ENCODE measurements around the gene CXCL12.
A peak's percentile ranks its signal among the peaks of the same experiment; 100 is the strongest.

Gene CXCL12

DNA sequence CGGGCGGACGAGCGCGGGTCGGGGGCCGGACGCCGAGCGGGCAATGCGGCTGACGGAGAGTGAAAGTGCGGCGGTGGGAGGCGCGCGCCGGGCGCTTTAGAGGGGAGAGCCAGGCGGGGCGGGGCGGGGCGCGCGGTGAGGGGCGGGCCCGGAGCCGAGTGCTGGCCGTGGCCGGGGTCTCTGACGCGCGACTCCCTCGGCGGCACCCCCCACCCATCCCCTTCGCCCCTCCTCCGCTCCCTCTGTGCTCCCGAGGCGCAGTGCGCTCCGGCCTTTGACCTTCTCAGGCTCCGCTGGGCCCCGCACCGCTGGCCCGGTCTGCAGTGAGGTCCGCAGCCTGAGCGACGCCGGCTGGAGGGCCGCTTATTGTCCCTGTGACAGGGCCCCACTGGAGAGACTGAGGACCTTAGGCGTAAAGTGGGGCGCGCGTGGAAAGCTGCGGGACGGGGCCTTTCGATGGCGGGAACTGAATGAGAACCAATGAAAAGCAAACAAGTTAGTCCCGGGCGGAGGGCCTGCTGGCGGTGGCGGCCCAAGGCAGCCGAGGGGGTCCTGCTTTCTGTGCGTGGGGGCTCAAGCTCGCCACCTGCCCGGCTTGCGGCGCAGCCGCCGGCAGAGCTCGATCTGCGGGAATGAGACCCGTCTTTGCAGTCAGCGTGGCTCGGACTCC, at the start of gene CXCL12:
Gene CXCL12 (minus strand): TSS at position 72 of the 670 bp plus-strand sequence. CDS start 92 bp downstream, outside the sequence.
- peak; percentile 13 for DNase-seq

DNA sequence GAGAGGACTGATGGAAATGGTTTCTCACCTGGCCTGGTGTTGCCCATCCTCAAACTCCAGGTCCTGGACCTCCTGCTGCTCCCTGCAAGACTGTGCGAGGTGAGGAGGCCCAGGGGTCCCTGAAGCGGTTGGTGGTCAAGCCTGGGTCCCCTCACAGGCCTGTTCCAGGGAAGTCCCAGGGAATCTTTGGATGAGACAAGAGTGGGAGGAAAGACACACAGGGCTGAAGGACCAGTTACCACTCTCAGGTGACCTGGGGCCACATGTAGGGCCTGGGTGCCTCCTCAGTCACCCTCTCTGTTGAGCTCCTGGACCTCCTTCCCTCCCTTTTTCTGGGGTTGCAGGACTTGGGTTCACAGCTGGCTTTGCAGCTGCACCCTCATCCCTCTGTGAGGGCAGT, 42.6 kb upstream of the CXCL12 start:
- no peak for DNase-seq

DNA sequence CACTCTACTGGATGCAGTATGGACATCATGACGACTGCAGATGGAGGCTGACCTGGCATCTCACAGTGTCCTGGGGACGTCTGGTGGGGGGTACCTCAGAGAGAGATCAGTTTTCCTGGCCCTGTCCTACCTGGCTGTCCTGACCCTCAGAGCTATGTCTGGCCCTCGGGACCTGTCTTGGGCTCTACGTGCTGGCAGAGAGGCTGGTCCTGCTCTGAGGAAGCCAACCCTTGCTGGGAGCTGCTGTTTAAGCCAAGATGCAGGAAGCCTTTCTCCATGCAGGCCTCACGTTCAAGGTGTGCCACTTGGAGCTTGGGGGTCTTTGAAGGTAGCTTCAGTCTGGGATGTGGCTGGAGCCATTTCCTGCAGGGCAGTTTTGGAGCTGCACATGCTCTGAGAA, 42.1 kb upstream of the CXCL12 start:
- no peak for DNase-seq

DNA sequence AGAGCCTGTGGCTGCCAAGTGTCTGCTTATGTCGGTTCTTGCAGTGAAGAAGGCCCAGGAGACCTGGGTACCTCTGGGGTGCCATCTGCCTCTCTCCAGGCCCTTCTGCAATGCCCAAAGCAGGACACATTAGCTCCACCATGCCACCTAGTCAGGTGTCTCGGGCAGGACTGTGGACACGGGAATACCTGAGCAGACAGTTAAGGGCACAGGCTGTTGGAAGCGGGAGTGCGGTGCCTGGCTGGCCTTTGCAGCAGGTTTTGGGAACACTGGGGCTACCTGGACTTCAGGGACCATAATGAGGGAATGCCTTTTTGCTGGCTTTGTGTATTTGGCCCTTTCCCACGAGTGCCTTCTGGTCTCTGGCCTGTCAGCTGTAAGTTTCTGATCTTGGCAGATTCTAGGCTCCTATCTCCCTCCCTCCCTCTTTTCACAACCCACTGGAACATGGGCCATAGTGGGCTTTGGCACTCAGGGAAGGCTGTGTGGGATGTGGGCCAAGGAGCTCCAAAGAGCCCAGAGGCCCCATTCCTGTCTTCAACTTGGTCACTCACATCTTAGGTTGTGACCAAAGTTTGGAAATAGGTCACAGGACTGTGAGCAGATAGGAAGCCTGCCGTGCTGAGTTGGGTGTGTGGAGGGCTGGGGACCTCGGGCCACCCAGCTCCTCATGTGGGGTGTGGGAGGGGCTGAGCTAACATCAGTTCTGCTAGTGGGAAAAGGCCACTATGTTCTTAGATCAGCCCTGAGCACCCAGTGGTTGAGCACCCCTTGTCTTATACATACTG, 41.5 kb upstream of the CXCL12 start:
- DNase-seq = no peak

DNA sequence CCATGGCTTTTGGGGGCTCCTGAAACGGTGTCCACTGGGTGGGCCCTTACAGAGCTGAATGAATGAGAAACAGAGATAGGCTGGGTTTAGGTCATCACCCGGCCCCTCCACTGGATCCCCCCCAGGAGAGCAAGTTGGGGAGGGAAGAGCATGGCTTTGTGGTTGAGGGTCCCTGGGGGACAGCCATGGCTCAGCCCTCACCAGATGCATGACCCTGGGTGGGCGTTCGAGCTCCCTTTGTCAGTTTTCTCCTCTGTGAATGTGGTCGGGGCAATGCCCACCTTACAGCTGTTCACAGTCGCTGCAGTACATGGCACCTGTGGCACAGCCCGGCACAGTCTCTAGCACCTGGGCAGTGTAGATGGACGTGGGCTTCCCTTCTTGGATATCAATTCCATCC, 40.6 kb upstream of the CXCL12 start:
- DNase-seq = no peak

DNA sequence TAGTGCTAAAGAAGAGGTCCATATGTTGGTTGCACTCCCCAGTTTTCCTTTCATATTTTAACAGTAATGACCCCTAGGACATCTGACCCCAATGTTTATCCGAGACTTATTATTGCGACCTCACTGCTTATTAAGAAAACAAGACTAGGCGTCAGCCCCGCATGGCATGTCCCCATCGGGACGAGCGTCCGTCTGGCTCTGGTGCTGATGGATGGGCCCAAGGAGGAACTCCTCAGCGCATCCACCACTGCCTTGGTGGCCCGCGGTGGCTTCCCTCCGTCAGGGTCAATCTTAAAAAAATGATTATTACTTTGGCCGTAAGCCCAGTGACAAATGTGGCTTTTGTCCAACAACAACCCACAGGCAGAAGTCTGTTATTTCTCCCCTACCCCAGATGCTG, 40.1 kb upstream of the CXCL12 start:
- no peak for DNase-seq

DNA sequence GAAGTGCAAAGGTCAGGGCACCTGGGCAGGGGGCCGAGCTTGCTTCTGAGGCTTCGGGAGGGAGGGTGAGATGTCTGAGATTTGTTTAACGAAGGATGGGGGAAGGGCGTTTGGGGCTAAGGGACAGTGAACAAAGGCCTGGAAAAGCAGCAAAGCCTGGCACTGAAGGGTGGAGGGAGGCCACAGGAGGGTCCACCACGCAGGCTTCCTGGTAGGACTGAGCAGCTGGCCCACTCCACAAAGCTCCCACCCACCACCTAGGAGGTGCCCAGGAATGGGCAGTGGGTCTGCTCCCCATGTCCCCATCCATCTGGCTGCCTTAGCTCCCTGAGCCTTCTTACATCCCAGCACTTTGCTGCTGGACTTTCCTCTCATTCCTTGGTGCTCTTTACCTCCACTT, 39.4 kb upstream of the CXCL12 start:
- DNase-seq = no peak

DNA sequence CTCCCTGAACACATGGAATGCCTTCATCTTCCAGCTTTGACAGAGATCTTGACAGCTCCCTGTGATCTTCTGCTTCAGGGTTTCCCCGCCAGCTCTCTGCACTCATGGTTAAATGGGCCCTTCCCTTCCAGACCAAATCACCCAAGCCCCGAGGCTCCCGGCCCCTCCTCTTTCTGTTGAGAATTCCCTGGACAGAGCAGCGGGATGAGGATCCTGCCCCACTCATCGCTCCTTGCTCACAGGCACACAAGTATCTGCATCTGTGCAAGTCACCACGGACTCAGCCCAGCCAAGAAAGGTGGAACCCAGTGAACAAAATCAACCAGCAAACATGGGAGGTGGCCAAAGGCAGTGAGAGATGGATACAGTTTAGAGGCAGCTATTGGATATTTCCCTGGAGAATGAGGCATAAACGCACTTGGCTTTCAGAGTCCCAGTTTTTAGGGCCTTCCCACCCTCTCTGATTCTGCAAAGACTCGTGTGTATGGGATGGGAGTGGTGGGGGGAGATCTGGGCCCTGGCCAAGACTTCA, 37.7 kb upstream of the CXCL12 start:
- DNase-seq = no peak

DNA sequence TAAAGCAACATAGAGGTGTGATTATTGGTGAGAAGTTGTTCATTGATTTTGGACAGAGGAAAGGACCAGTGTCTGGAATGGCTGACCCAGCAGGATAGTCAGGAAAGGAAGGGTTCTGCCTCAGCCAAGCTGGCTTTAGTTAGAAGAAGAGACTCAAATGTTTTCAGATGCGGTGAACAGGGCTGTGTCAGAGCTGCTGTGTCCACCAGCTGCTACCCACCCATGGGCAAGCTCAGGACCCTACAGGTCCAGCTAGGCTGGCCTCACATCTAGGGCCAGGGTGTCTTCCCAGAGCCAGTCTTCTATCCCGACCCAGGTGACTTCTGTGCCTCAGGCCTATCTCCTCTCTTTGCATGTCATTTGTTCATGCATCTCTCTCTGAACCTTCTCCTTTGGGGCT, 37.3 kb upstream of the CXCL12 start:
- DNase-seq = no peak

DNA sequence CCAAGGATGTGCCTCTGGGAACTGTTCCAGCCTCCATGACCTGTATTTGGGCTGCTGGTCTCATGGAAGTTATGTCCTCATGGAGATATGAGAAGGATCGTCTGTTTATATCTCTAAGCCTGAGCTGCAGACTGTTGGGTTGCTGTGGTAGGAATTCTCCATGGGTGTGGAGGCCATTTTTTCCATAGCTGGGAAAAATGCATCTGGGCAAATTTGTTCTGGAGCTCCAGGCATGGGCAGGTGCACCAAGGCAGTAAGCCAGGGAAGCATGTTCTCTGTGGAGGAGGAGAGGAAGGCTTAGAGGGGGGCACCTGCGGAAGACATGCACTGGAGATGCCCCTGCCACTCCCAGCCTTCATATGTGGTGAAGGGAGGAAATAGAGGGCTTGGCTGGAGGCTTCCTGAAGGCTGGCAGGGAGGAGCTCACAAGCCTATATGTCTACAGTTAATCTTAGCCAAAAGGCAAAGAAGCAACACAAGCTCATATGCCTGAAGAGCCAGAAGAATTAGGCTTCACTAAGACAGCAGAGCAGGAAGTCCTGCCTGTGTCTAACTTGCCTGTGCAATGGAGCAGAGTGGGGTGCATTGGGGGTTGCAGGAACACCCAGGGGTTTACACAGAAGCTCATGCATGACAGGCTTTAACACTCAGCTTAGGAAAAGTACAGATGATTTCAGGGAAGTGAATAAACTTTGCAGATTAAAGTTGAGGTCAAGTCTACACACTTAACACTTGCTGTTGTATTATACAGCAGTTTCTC, 35.1 kb upstream of the CXCL12 start:
- no peak for DNase-seq

DNA sequence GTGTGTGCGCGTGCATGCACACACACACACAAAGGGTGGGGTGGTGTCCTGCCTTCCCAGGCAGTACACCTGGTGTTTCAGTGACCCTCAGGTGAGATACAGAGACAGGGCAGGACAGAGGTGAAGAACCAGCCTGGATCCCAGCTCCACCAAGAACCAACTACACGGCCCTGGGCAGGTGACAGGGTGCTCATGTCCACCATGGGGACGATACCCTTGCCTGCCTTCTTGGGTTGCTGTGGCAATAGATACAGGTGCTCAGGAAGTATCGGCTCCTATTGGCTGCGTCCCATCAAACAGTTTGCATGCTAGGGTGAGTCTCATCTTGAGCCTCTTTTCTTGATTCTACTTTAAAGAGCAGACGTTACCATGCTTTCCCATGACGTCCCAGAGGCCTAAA, 33.7 kb upstream of the CXCL12 start:
- no peak for DNase-seq

DNA sequence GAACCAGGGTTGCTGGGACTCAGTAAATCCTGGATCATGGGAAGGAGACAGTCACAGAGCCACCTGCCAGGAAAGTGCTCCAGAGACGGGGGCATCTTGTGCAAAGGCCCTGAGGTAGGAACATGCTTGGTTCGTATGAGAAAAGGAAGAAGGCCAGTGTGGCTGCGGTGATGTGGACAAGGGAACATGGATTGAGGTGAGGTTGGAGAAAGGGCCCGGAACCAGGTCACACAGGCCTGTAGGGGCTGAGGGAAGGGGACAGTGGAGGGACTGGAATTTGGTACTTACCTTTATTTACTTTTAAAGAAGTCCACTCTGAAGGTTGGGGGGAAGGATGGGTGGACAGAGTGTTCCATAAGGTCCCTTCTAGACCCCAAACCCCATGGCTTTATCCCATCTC, 32.9 kb upstream of the CXCL12 start:
- DNase-seq = no peak

DNA sequence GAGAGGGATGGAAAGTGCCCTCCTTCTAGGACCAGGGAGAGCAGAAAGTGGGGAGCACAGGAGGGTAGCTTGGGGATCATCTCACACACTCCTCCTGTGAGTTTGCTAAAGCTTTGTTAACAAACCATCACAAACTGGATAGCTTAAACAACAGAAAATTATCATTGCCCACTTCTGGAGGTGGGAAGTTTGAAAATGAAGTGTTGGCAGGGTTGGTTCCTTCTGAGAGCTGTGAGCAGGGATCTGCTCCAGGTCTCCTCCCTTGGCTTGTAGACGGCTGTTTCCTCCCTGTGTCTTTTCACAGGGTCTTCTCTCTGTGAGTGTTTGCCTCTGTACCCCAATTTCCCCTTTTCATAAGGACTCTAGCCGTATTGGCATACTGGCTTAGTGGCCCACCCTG, 32.0 kb upstream of the CXCL12 start:
- no peak for DNase-seq

DNA sequence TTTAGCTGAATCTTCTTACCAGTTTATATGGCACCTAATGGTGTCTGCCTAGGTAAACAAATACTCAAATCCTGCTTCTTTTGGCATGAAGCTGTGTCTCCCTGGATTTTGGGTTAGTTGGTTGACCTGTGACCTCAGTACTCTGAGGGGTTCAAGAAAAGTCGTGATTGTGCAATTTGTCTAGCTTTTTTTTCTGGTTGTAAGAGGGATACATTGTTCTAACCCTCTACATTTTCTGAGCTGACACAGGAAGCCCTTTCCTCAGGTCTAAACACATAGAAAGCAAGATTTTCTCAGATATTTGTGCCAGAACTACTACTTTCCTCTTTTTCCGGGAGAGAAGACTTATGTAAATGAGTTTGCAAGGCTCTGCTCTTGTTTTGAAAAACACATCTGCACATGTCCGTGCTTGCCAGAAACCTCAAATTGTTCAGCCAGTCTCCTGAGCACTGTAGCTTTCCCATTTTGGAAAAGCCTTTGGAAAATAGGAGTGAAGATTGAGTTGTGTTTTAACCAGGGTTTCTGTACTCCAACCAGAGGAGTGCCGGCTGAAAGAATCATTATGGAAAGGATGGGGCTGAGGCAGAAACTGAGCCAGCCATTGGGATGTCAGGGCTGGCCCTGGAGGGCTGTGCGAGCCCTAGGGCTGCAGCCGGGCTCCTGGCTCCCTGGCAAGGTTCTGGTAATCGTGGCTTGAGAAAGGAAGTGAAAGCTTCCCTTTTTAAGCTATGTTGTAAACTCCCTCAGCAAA, 31.3 kb upstream of the CXCL12 start:
- DNase-seq = no peak

DNA sequence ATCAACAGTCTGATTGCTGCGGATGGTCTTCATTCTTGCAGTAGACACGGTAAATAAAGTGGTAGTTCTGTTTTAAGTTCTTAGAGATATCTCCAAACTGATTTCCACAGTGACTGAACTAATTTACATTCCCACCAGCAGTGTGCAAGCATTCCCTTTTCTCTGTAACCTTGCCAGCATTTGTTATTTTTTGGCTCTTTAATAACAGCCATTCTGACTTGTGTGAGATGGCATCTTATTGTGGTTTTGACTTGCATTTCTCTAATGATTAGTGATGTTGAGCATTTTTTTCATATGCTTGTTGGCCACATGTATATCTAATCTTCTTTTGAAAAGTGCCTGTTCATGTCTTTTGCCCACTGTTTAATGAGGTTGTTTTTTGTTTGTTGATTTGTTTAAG, 30.2 kb upstream of the CXCL12 start:
- peak; percentile 38 for DNase-seq

DNA sequence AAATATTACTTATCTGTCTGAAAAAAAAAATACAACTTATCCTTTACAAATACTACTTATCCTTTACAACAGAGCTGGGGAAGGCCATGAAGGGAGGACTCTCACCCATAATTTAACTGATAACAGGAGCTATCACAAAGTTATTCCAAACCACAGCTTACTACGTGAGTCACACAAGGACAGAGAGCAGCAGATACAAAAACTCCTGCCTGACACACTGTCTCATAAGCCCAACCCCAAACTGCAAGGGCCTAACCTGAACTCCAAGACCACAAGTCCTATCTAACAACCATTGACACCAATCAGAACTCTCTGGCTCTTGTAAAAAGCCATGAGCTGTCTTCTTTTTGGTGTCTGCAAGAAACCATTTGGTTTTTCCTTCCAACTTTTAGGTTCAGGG, 28.5 kb upstream of the CXCL12 start:
- no peak for DNase-seq

DNA sequence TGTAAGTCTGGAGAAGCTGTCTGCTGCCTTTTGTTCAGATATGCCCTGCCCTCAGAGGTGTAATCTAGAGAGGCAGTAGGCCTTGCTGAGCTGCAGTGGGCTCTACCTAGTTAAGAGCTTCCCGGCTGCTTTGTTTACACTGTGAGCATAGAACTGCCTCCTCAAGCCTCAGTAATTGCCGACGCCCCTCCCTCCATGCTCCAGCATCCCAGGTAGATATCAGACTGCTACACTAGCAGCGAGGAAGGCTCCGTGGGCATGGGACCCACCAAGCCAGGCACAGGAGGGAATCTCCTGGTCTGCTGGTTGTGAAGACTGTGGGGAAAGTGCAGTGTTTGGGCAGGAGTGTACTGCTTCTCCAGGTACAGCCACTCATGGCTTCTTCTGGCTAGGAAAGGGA, 26.4 kb upstream of the CXCL12 start:
- no peak for DNase-seq

DNA sequence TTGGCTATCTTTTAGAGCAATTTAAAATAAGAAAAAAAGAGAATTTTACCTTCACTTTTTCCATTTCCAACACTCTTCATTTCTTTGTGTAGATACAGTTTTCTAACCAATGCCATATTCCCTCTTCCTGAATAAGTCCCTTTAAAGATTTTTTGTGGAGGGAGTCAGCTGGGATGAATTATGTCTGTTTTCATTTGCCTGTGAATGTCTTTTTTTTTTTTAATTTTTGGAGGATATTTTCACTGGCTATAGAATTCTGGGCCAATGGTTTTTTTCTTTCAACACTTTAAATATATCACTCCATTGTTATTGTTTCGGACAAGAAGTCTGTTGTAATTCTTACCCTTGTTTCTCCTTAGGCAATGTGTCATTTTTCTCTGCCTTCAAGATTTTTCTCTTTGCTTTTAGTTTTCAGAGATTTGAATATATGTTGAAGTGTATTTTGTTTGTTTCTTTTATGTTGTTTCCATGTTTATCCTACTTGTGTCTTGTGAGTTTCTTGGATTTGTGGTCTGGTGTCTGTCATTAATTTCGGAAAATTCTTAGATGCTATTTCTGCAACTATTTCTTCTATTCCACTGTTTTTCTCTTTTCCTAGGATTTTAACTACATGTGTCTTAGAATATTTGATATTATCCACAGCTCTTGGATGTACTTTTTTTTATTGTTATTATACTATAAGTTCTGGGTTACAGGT, 20.0 kb upstream of the CXCL12 start:
- no peak for DNase-seq

DNA sequence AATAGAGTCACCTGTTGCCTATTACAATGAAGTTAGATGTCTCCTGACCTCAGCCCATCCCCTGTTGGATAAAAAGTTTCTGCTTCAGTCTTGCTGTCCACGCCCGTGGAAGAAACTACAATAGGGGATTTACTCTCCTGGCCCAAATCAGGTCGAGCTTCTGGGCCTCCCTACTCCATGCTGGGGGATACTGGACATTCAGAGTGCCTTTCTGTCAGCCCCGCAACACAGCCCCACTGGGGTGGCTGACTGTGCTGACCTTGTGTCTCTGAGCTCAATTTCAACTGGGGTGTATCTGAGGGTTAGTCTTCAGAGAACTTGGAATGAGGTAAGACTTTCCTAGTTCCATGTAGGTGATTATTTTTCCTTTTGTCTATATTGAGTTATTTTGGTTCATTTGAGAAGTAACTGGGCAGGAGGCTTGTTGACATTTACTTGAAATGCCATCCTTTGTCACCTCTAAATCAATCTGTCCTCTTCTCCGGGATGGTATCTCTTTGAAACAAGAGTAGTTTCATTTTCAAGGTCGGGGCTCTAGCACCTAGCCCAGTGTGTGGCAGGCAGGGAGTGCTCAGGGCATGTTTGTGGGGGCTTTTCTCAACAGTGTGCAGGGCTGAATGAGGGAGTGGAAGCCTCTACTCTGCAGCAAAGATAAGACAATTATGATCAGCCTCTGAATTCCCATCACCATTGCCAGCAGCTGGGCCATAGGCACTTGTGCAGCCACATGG, 17.7 kb upstream of the CXCL12 start:
- DNase-seq = no peak

DNA sequence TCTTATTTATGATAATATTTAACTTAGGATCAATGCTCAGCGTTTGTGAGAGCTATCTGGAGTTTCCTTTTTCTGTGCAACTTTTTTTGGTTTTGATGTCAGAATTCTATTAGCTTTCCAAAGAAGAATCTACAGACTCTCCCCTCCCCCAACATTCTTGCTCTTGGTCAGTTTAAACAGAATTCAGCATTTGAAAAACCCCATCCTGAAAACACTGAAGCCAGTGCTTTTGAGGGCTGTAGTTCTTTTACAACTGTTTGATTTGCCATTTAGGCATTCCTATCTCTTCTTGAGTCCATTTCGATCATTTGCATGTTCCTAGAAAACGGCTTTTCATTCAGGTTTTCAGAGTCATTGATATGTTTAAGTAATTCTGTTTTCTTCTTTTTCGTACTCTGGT, 15.6 kb upstream of the CXCL12 start:
- DNase-seq = no peak

DNA sequence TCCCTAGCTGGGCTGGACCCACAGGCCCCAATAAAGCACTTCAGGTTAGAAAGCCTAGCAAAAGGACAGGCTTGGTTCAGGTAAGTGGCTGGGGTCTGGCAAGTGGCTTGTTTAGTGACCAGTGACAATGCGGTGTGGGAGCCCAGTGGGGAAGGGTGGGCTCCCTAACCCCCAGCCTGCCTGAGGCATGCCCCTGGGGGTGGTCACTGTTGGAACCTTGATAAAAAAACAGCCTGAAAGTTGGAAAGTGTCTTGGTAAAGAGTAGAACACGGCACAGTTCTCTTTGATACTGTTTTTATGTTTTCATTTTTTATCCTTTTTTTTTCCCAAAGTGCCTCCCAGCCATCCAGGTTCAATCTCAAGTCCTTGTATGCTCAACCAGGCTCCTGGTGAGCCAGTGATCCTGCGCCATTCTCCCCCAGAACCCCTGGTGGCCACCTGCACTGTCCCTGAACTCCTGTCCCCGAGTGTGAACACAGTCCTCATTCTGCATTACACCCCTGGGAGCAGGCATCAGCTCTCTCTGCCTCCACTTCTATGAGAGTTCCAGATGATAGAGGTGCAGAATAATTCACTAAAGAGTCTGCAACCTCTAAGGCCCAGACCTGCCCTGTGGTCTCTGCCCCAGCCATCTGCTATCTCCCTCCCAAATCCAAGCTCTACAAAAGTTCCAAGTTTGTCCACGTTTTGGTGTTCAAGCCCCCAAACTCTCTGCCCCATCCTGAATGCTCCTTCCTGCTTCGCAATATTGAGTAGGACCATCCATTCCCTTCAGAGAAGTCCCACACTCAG, 15.0 kb upstream of the CXCL12 start:
- DNase-seq = no peak
